ENCODE results near the gene DHRS2. TPM values are rescaled to one million over a fixed set of nuclear protein-coding genes. Genes with fewer than 3 reads are reported as not detected.
A peak's percentile ranks its signal among the peaks of the same experiment; 100 is the strongest.

The DHRS2 gene
- total and polyA plus RNA-seq, 8 donors: 0.26 to 1.1 (median 0.60) TPM

DNA sequence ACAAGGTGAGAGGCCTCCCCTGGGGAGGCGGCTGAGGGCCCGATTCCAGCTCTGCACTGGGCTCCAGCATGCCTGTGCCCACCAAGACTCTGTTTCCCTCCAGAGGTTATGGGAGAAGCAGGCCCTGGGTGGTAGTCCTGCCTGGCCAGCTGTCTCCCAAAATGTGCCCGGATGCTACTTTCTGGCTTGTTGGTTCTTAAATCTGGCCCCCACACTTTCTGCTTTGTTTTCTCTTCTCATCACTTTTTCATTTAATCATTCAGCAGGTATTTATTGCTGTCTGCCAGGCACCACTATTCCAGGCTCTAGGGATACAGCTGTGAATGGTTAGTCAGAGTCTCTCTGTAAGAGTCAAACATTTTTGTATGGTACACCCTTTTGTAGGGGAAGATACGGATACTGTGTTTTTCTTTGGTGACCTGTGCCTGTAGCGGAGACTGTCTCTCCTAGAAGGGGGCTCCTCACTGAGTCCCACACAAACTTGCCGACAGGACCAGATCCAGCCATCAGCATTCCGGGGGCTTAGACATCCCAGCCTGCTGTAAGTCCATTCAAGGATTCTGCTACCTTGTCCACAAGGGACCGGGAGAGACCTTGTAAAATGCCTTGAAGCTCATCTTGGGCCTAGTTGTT is 3.8 kb downstream of the DHRS2 start:
- Histone ChIP-seq H3K4me3 (no peak overlapping the region), H3K4me1 (no peaks in the 10 kb centered on the region), H3K36me3 (no peaks in the 10 kb centered on the region), H3K27me3 (no peaks in the 10 kb centered on the region), H3K27ac (no peak overlapping the region), H3K9me3 (no peaks in the 10 kb centered on the region)
- TF ChIP-seq, protein P1, sequence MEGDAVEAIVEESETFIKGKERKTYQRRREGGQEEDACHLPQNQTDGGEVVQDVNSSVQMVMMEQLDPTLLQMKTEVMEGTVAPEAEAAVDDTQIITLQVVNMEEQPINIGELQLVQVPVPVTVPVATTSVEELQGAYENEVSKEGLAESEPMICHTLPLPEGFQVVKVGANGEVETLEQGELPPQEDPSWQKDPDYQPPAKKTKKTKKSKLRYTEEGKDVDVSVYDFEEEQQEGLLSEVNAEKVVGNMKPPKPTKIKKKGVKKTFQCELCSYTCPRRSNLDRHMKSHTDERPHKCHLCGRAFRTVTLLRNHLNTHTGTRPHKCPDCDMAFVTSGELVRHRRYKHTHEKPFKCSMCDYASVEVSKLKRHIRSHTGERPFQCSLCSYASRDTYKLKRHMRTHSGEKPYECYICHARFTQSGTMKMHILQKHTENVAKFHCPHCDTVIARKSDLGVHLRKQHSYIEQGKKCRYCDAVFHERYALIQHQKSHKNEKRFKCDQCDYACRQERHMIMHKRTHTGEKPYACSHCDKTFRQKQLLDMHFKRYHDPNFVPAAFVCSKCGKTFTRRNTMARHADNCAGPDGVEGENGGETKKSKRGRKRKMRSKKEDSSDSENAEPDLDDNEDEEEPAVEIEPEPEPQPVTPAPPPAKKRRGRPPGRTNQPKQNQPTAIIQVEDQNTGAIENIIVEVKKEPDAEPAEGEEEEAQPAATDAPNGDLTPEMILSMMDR (IDR thresholded peaks at IDR 0.05): no peak
- DNase-seq (no peak), ATAC-seq (no peak)
- intact Hi-C loops (cut with DNase I): no loop called here

GRCh38 chr14:23640524-23641141 is 4.5 kb downstream of the DHRS2 start:
- Histone ChIP-seq H3K27me3 (no peaks in the 10 kb centered on the region), H3K4me1 (no peaks in the 10 kb centered on the region), H3K27ac (no peak overlapping the region), H3K4me3 (no peak overlapping the region), H3K36me3 (no peaks in the 10 kb centered on the region), H3K9me3 (no peaks in the 10 kb centered on the region)
- intact Hi-C loops (cut with DNase I): no loop called here
- DNase-seq (peak in 2 of 4 donors; percentile 67 to 81), ATAC-seq (peak; percentile 41)
- TF ChIP-seq, protein P1 (IDR thresholded peaks at IDR 0.05): no peak

GRCh38 chr14:23641180-23641914 is 5.2 kb downstream of the DHRS2 start:
- H3K4me1 ChIP-seq: no peaks in the 10 kb centered on the region
- no peak overlapping the region for H3K27ac ChIP-seq
- ATAC-seq (no peak), DNase-seq (no peak)
- no peak overlapping the region for H3K4me3 ChIP-seq
- intact Hi-C loops (cut with DNase I): no loop called here
- no peaks in the 10 kb centered on the region for H3K9me3 ChIP-seq
- TF ChIP-seq, protein P1 (IDR thresholded peaks at IDR 0.05): no peak
- H3K27me3 ChIP-seq: no peaks in the 10 kb centered on the region
- H3K36me3 ChIP-seq: no peaks in the 10 kb centered on the region

DNA sequence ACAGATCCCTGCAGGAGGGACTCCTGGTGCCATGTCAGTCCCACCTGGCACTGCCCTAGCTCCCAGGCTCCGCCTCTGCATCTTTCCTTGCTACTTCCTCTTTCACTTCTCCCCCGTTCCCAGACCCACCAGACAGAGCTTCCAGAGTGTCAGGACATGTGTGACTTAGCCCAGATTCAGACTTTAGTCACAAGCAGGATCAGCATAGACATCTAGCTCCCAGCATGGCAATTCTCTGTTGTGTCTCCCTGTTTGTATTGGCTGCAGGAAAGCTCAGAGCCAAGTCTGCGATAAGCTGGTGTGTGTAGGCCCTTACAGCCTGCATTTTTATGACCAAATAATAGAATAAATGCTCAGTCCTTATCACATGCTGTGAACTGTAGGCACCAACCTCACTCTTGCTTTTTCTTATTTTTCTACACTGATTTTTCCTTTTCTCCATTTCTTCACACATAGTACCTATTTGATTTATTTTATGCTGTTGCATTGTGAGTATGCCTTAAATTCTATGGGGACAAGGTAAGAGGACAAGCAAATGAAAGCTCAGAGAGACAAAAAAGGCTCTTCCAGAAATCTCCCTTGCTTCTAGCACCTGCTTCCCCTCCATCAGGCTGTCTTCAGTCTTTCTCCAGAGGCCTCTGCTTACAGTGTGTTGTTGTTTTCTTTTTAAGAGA is 5.9 kb downstream of the DHRS2 start:
- Histone ChIP-seq H3K4me1 (no peaks in the 10 kb centered on the region), H3K4me3 (no peak overlapping the region), H3K27me3 (no peaks in the 10 kb centered on the region), H3K9me3 (no peaks in the 10 kb centered on the region), H3K27ac (no peak overlapping the region), H3K36me3 (no peaks in the 10 kb centered on the region)
- intact Hi-C loops (cut with DNase I): no loop called here
- peak; percentile 32 for ATAC-seq
- DNase-seq: no peak
- TF ChIP-seq, protein P1 (IDR thresholded peaks at IDR 0.05): no peak

Measured in left lung (tissue), 10 donors.